Right lobe of liver (tissue), 4 donors: ENCODE data around the gene GPR158.

Experiments used
- CTCF ChIP-seq, 4 donors: fragments of 200-600 bp in 3 of 4; fragments of 450-650 bp in 1 of 4; IDR thresholded peaks; one replicate each; pipeline versions ENCODE4 v1.5.1 to v1.8.0; 2016 to 2022; ENCODE audit warnings: antibody characterized with exemption in 4 of 4, mild to moderate bottlenecking in 2 of 4
- POLR2A ChIP-seq: fragments of 450-650 bp; IDR thresholded peaks from one replicate; pipeline ENCODE4 v1.6.1; 2017; ENCODE audit warnings: antibody characterized with exemption, mild to moderate bottlenecking
- donor health status: DM: no; HTN: no; CAD: no.
- donor health status: DM: no; HTN: no; CAD: no.
- donor health status: DM: no; HTN: yes; CAD: no.

- TF ChIP-seq CTCF (IDR thresholded peaks at IDR 0.05): no peak
- no peak for TF ChIP-seq POLR2A
Measured at GRCh38 chr10:25481467-25481866, 306.7 kb downstream of the GPR158 start.
